MCF 10A (cell line): ENCODE data around the gene FOXM1. TPM values are rescaled to one million over a fixed set of nuclear protein-coding genes. Genes with fewer than 3 reads are reported as not detected.

Experiments
- BruUV-seq: library from RNA; stranded (reverse); fragments of 400-500 nt; replicated peaks from 2 replicates; lab custom pipeline; 2021; lab: Mats Ljungman, UMichigan
- CTCF ChIA-PET: fragments of 300-600 bp; sonication (Branson Sonifier 250); formaldehyde crosslinking; extraction: SDS; loops from one replicate; lab custom pipeline; 2021; ENCODE audit warnings: antibody characterized with exemption, inconsistent platforms; lab: Yijun Ruan, JAX
- POLR2A ChIA-PET: fragments of 300-600, 350-650 bp; sonication (Branson Sonifier 250); formaldehyde crosslinking; extraction: SDS; loops from one replicate; lab custom pipeline; 2020; ENCODE audit warnings: antibody characterized with exemption, inconsistent platforms; lab: Yijun Ruan, JAX
- DNase-seq: peaks from one replicate; pipeline ENCODE4 v3.0.0-alpha.2; 2018; ENCODE audit not compliant: unreplicated experiment
- H3K27ac Mint-ChIP-seq: one replicate; pipeline ENCODE4 v1.8.0; 2022; ENCODE audit warnings: mild to moderate bottlenecking, low read depth, mixed read lengths; ENCODE audit not compliant: unreplicated experiment
- H3K27me3 Mint-ChIP-seq: one replicate; pipeline ENCODE4 v1.8.0; 2022; ENCODE audit warnings: mixed read lengths; ENCODE audit not compliant: insufficient read depth, unreplicated experiment
- H3K36me3 Mint-ChIP-seq: one replicate; pipeline ENCODE4 v1.8.0; 2022; ENCODE audit warnings: mild to moderate bottlenecking, moderate library complexity, mixed read lengths; ENCODE audit not compliant: insufficient read depth, unreplicated experiment
- H3K4me1 Mint-ChIP-seq: one replicate; pipeline ENCODE4 v1.8.0; 2022; ENCODE audit warnings: mixed read lengths; ENCODE audit not compliant: insufficient read depth, unreplicated experiment
- H3K4me3 Mint-ChIP-seq: one replicate; pipeline ENCODE4 v1.8.0; 2022; ENCODE audit warnings: mild to moderate bottlenecking, moderate library complexity, mixed read lengths; ENCODE audit not compliant: unreplicated experiment
- H3K9me3 Mint-ChIP-seq: one replicate; pipeline ENCODE4 v1.8.0; 2022; ENCODE audit warnings: mixed read lengths; ENCODE audit not compliant: unreplicated experiment
- intact Hi-C: fragments of 100-400 bp; cut with micrococcal nuclease; formaldehyde crosslinking; loops from 2 replicates; pipeline ENCODE4 v1.14.1; 2022
- total RNA-seq: library from RNA; stranded (reverse); gene quantifications from 2 replicates; pipeline ENCODE4 v1.2.3, GENCODE V29; 2022
- TF ChIP-seq, protein P1 (sequence below): fragments of 200-600 bp; IDR thresholded peaks from one replicate; pipeline ENCODE4 v1.8.0; 2022; ENCODE audit warnings: antibody characterized with exemption, mild to moderate bottlenecking; ENCODE audit not compliant: unreplicated experiment

The FOXM1 gene
- total RNA-seq, 1 experiment from 2014 or later = 49.9 TPM

DNA sequence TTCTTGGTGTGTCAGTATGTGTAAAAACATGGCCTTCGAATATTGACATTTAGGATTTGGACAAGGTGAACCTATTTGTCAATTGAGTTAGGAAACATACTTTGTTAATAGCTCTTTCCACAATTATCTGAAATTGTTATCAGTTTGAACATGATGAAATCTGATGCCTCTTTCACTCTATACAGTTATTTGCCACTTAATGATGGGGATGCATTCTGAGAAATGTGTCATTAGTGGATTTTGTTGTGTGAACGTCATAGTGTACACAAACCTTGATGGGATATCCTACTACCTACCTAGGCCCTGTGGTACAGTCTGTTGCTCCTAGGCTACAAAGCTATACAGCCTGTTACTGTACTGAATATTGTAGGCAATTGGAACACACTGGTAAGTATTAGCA, 18.5 kb upstream of the FOXM1 start:
- Mint-ChIP-seq H3K4me3 (no peak overlapping the region), H3K9me3 (no peaks in the 10 kb centered on the region), H3K36me3 (peaks cover 22% of the 10 kb centered on the region), H3K4me1 (peaks cover 6% of the 10 kb centered on the region), H3K27ac (no peak overlapping the region), H3K27me3 (no peaks in the 10 kb centered on the region)
- ChIA-PET CTCF (interaction anchor here (0.6 to 1.2 kb wide), 5 partner anchors 9 to 379 kb away, joined by 3 to 6 read pairs (median 3); no protein-coding TSS in a partner anchor), POLR2A (interaction anchor here (0.9 to 1.0 kb wide), 2 partner anchors 9 to 17 kb away, joined by 3 read pairs; no protein-coding TSS in a partner anchor)
- DNase-seq = no peak
- no TSS peak for BruUV-seq
- intact Hi-C loops = no loop called here
- TF ChIP-seq, protein P1, sequence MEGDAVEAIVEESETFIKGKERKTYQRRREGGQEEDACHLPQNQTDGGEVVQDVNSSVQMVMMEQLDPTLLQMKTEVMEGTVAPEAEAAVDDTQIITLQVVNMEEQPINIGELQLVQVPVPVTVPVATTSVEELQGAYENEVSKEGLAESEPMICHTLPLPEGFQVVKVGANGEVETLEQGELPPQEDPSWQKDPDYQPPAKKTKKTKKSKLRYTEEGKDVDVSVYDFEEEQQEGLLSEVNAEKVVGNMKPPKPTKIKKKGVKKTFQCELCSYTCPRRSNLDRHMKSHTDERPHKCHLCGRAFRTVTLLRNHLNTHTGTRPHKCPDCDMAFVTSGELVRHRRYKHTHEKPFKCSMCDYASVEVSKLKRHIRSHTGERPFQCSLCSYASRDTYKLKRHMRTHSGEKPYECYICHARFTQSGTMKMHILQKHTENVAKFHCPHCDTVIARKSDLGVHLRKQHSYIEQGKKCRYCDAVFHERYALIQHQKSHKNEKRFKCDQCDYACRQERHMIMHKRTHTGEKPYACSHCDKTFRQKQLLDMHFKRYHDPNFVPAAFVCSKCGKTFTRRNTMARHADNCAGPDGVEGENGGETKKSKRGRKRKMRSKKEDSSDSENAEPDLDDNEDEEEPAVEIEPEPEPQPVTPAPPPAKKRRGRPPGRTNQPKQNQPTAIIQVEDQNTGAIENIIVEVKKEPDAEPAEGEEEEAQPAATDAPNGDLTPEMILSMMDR = no peak

GRCh38 chr12:2895051-2895451, 18.1 kb upstream of the FOXM1 start:
- H3K4me1 Mint-ChIP-seq = peaks cover 10% of the 10 kb centered on the region
- no peak overlapping the region for H3K4me3 Mint-ChIP-seq
- no peak overlapping the region for H3K27ac Mint-ChIP-seq
- intact Hi-C loops = no loop called here
- H3K9me3 Mint-ChIP-seq = no peaks in the 10 kb centered on the region
- DNase-seq = no peak
- CTCF ChIA-PET = interaction anchor here (0.6 to 1.2 kb wide), 6 partner anchors 10 to 379 kb away, joined by 3 to 6 read pairs (median 3); no protein-coding TSS in a partner anchor
- H3K27me3 Mint-ChIP-seq = no peaks in the 10 kb centered on the region
- BruUV-seq = no TSS peak
- H3K36me3 Mint-ChIP-seq = peaks cover 23% of the 10 kb centered on the region
- TF ChIP-seq, protein P1 = no peak
- POLR2A ChIA-PET = interaction anchor here (0.9 to 1.0 kb wide), 2 partner anchors 9 to 17 kb away, joined by 3 read pairs; no protein-coding TSS in a partner anchor

DNA sequence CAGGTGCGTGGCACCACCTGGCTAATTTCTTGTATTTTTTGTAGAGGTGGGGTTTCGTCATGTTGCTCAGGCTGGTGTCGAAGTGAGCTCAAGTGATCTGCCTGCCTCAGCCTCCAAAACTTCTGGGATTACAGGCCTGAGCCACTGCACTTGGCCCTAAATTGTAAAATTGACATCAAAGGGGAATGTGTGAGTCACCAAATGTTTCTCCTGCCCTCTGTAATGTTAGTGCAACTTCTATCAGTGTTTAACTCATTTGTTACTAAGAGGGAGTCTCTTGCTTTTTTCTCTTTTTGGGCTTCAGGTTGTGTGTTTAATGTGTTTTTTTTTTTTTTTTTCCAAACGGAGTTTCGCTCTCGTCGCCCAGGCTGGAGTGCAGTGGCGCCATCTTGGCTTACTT, 16.0 kb upstream of the FOXM1 start:
- Mint-ChIP-seq H3K4me1 (peaks cover 16% of the 10 kb centered on the region), H3K9me3 (no peaks in the 10 kb centered on the region), H3K27me3 (no peaks in the 10 kb centered on the region), H3K27ac (peak overlapping the region; percentile 85), H3K4me3 (peak overlapping the region; percentile 86), H3K36me3 (peaks cover 28% of the 10 kb centered on the region)
- ChIA-PET CTCF (interaction anchor here (0.6 to 1.2 kb wide), 4 partner anchors 38 to 1063 kb away, joined by 3 to 6 read pairs (median 4); no protein-coding TSS in a partner anchor), POLR2A (interaction anchor here (0.8 to 1.2 kb wide), 3 partner anchors 8 to 16 kb away, joined by 3 to 7 read pairs (median 6); partner anchors contain the start of genes FOXM1 and RHNO1)
- intact Hi-C loops = no loop called here
- peak; percentile 70 for DNase-seq
- BruUV-seq = no TSS peak
- TF ChIP-seq, protein P1 = no peak

DNA sequence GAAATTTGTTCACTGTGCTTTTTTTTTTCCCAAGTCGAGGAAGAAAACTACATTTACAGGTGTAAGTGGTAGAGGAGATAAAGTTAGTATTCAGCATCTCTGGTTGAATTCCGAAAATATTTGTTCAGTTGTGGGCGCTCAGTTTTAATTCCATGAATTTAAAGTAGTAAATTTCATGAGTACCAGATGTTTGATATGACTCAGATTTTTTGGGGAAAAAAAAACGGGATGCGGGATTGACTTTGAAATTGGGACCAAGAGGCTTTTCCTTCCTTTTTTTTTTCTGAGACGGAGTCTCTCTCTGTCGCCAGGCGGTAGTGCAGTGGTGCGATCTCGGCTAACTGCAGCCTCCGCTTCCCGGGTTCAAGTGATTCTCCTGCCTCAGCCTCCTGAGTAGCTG, 15.3 kb upstream of the FOXM1 start:
- DNase-seq = no peak
- TF ChIP-seq, protein P1 = no peak
- ChIA-PET CTCF (interaction anchor here (0.6 to 1.2 kb wide), 4 partner anchors 52 to 377 kb away, joined by 3 to 6 read pairs (median 4); no protein-coding TSS in a partner anchor), POLR2A (interaction anchor here (0.8 to 1.2 kb wide), 3 partner anchors 9 to 15 kb away, joined by 3 to 7 read pairs (median 6); partner anchors contain the start of genes FOXM1 and RHNO1)
- H3K9me3 Mint-ChIP-seq = no peaks in the 10 kb centered on the region
- H3K4me3 Mint-ChIP-seq = peak overlapping the region; percentile 86
- BruUV-seq = no TSS peak
- intact Hi-C loops = no loop called here
- peaks cover 16% of the 10 kb centered on the region for H3K4me1 Mint-ChIP-seq
- no peak overlapping the region for H3K27ac Mint-ChIP-seq
- H3K36me3 Mint-ChIP-seq = peaks cover 29% of the 10 kb centered on the region
- no peaks in the 10 kb centered on the region for H3K27me3 Mint-ChIP-seq
